C4-2B (cell line): ENCODE measurements around the gene MCEE.
A peak's percentile ranks its signal among the peaks of the same experiment; 100 is the strongest.
"Not testable (repeated sequence)": the region's sequence is repeated elsewhere in the genome, so short reads cannot be mapped to it uniquely, and the experiment has no call there.

ENCODE experiments used
- H3K27ac ChIP-seq: fragments of 450-650 bp; 2 replicates; pipeline ENCODE4 v1.5.1; 2017
- CTCF ChIP-seq: fragments of 450-650 bp; conservative IDR thresholded peaks from 2 replicates; pipeline ENCODE4 v1.5.1; 2017; ENCODE audit warnings: mild to moderate bottlenecking
- ZFX ChIP-seq: fragments of 450-650 bp; IDR thresholded peaks from 2 replicates; pipeline ENCODE4 v1.6.1; 2017

The MCEE gene

GRCh38 chr2:71130152-71130904, at the start of gene MCEE, which contains the start of gene MPHOSPH10:
MCEE (minus strand) TSS chr2:71130229; CDS start chr2:71130219, 10 bp downstream.
MPHOSPH10 (plus strand) TSS chr2:71130634; CDS start chr2:71130666, 32 bp downstream.
- H3K27ac ChIP-seq: peak within 1 kb of the TSS; percentile 98

GRCh38 chr2:71178836-71179235, 48.8 kb upstream of the MCEE start:
- H3K27ac ChIP-seq: not testable (repeated sequence)

More at GRCh38 chr2:71130152-71130904, at the start of gene MCEE, which contains the start of gene MPHOSPH10:
- TF ChIP-seq ZFX (0 out of 2 replicates have a peak, but pooled peaks have one; percentile 27), CTCF (no peak)

- H3K27ac ChIP-seq: no peak overlapping the region
- no peak for TF ChIP-seq ZFX
- TF ChIP-seq CTCF: no peak
Measured at GRCh38 chr2:71174207-71174606, 44.2 kb upstream of the MCEE start.

GRCh38 chr2:71173096-71173495, 43.1 kb upstream of the MCEE start:
- H3K27ac ChIP-seq: no peak overlapping the region
- TF ChIP-seq ZFX (no peak), CTCF (no peak)

- no peak overlapping the region for H3K27ac ChIP-seq
- no peak for TF ChIP-seq CTCF
- TF ChIP-seq ZFX: no peak
Measured at GRCh38 chr2:71166812-71167211, 36.8 kb upstream of the MCEE start.

- H3K27ac ChIP-seq: no peak overlapping the region
- TF ChIP-seq CTCF (peak; percentile 75), ZFX (no peak)
Measured at GRCh38 chr2:71157124-71157793, 27.2 kb upstream of the MCEE start.

- no peak for TF ChIP-seq CTCF
- no peak for TF ChIP-seq ZFX
Measured at GRCh38 chr2:71156573-71156972, 26.5 kb upstream of the MCEE start.

More at GRCh38 chr2:71156573-71156972, 26.5 kb upstream of the MCEE start:
- H3K27ac ChIP-seq: no peak overlapping the region
